Psoas muscle (tissue), 8 donors: Measurements from ENCODE around the gene ZBTB38. TPM values are rescaled to one million over a fixed set of nuclear protein-coding genes. Genes with fewer than 3 reads are reported as not detected.

Experiments
- ATAC-seq, 4 donors: fragments of 200-7000 bp; cut with Tn5 transposase; one replicate each; pipeline ENCODE4 v1.9.1; 2020; ENCODE audit warnings: moderate library complexity in 3 of 4, mild to moderate bottlenecking in 2 of 4
- DNase-seq, 2 donors: peaks; one replicate each; pipeline ENCODE4 v3.0.0-alpha.2; 2020
- H3K27ac ChIP-seq: fragments of 200-600 bp; one replicate; pipeline ENCODE4 v1.8.0; 2022
- H3K27me3 ChIP-seq, 3 donors: fragments of 200-600 bp in 1 of 3; one replicate each; pipeline versions ENCODE4 v1.6.1 to v1.8.0; 2013 to 2022; ENCODE audit warnings: low read length in 2 of 3, mild to moderate bottlenecking in 2 of 3, moderate library complexity in 1 of 3; ENCODE audit not compliant: insufficient read depth in 3 of 3
- H3K36me3 ChIP-seq, 2 donors: fragments of 200-600 bp in 1 of 2; one replicate each; pipeline versions ENCODE4 v1.6.1 to v1.8.0; 2013 to 2022; ENCODE audit warnings: low read depth in 1 of 2, mild to moderate bottlenecking in 1 of 2, moderate library complexity in 1 of 2; ENCODE audit not compliant: insufficient read depth in 1 of 2
- H3K4me1 ChIP-seq: fragments of 200-600 bp; one replicate; pipeline ENCODE4 v1.8.0; 2022
- H3K4me3 ChIP-seq: fragments of 200-600 bp; one replicate; pipeline ENCODE4 v1.8.0; 2022; ENCODE audit warnings: mild to moderate bottlenecking
- H3K9me3 ChIP-seq: fragments of 200-600 bp; one replicate; pipeline ENCODE4 v1.8.0; 2022
- WGBS, 3 donors: extraction: QIAGEN DNeasy Blood & Tissue Kit; methylation state at CpG; one replicate each; pipeline versions ENCODE4 v1.1.6 to v1.1.7; 2013; 5-methylcytosine and 5-hydroxymethylcytosine counted together
- intact Hi-C, 2 donors: fragments of 100-400 bp; cut with DNase I; formaldehyde crosslinking; loops; one replicate each; pipeline versions ENCODE4 v1.11.0 to v1.14.2; 2022
- polyA plus RNA-seq, 3 donors: library from polyadenylated mRNA; stranded (reverse); fragments of 200-250 nt; gene quantifications; one replicate each; pipeline ENCODE4 v1.2.3, GENCODE V29; 2013
- total RNA-seq, 4 donors: library from RNA; stranded (reverse); fragmentation: NEBNext Ultra II Directional in 2 of 4; extraction: Animal tissue kit (Norgen Biotek cat#: 25700) in 2 of 4; gene quantifications; one replicate each; pipeline versions ENCODE4 v1.2.1 to v1.2.4, GENCODE V29; 2021 to 2023
- TF ChIP-seq, protein P1 (sequence below): fragments of 200-600 bp; IDR thresholded peaks from one replicate; pipeline ENCODE4 v1.8.0; 2022; ENCODE audit warnings: antibody characterized with exemption
- donor health status: healthy with polysubstance abuse.
- donor health status: DM: no; HTN: no; CAD: no; lungs with moderate emphysema.
- donor health status: Bipolar disorder and iron deficiency.
- donor health status: healthy.
- donor health status: DM: yes; HTN: yes; CAD: no.
- donor health status: DM: no; HTN: no; CAD: no.
- donor health status: DM: no; HTN: no; CAD: no.
- donor health status: DM: yes; HTN: yes; CAD: no.

The ZBTB38 gene
- total and polyA plus RNA-seq, 7 donors: 24.2 to 212 (median 61.7) TPM

DNA sequence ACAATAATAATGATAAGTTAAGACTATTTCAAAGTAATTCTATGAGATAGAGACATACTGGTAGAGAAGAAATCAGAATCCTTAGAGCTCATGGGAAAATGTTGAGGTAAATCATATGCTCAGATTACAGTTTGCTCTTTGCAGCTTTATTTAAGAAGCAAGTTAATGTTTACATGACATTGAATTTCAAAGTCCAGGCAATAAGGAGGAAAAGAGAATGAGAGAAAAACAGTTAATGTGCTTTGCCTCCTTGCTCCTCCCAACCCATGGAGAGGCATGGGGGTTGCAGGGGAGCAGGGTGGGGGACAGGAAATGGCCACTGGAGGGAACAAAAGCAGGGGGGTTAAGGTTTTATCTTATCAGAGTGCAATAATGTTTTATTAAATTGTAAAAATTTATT, 42.2 kb upstream of the ZBTB38 start:
- Histone ChIP-seq H3K4me1 (no peaks in the 10 kb centered on the region), H3K4me3 (no peak overlapping the region), H3K36me3 (no peaks in the 10 kb centered on the region), H3K27ac (no peak overlapping the region), H3K9me3 (no peaks in the 10 kb centered on the region), H3K27me3 (no peaks in the 10 kb centered on the region)
- intact Hi-C loops: no loop called here
- DNase-seq (no peak), ATAC-seq (no peak)
- TF ChIP-seq, protein P1, sequence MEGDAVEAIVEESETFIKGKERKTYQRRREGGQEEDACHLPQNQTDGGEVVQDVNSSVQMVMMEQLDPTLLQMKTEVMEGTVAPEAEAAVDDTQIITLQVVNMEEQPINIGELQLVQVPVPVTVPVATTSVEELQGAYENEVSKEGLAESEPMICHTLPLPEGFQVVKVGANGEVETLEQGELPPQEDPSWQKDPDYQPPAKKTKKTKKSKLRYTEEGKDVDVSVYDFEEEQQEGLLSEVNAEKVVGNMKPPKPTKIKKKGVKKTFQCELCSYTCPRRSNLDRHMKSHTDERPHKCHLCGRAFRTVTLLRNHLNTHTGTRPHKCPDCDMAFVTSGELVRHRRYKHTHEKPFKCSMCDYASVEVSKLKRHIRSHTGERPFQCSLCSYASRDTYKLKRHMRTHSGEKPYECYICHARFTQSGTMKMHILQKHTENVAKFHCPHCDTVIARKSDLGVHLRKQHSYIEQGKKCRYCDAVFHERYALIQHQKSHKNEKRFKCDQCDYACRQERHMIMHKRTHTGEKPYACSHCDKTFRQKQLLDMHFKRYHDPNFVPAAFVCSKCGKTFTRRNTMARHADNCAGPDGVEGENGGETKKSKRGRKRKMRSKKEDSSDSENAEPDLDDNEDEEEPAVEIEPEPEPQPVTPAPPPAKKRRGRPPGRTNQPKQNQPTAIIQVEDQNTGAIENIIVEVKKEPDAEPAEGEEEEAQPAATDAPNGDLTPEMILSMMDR: no peak

DNA sequence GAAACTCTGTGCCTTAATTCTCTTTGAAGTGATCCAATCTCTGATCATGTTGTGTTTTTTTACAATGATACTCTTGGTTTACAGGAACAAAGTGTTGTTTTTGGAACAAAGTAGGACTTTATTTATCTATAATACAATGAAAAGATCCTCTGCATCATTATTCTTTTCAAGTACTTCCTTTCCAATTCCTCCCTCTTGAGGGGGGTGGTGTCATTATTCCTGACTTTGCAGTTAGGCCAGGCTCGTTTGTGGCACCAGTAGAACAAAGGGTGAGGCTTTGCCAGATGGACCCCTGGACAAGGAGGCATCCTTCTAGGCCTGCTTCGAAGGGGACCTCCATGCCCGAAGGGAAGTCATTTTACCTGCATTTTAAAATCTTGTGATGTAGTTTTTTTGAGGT, 41.7 kb upstream of the ZBTB38 start:
- Histone ChIP-seq H3K27me3 (no peaks in the 10 kb centered on the region), H3K9me3 (no peaks in the 10 kb centered on the region), H3K4me1 (no peaks in the 10 kb centered on the region), H3K4me3 (no peak overlapping the region), H3K36me3 (no peaks in the 10 kb centered on the region), H3K27ac (no peak overlapping the region)
- ATAC-seq (no peak), DNase-seq (no peak)
- intact Hi-C loops: no loop called here
- TF ChIP-seq, protein P1: no peak
- WGBS, 3 donors: 65 to 76% (median 74%) methylated on average over 3 of the region's 3 CpGs

DNA sequence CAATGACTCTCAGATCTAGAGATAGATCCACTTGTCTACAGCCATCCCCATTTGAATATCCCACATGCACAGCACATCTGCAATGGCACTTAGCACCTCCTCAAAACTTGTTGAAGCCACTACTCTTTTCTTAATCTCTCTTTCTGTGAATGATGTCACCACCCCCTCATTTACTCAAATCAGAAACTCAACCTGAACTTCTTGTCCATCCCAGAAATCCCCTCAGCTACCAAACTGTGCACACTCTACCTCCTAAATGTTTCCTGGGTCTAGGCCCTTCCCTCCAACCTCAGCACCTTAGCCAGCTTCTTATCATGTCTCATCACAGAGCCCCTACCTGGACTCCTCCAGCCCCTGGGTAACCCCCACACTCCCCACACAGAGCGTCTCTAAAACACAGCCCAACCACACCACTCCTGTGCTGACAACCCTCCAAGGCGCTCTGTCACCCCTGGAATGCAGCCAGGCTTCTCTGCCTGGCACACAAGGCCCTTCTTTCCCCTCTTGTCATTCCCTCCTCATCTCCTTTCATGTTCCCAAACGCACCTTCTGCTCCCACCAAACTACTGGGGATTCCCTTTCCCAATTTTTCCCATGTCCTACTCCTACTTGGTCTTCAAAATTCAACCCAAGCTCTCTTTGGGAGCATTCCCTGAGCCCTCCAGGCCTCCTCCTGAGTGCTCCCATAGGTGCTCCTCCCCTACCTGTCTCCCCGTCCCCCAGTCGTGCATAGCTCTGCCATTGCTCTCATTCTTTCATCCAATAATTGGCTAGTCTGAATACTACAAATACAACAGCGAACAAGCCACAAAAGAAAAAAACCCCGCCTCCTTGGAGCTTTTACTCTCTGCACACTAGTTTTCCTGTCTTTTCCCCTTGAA, 39.8 kb upstream of the ZBTB38 start:
- DNase-seq (no peak), ATAC-seq (no peak)
- 79 to 84% (median 79%) methylated on average over 7 of the region's 7 CpGs for WGBS, 3 donors
- Histone ChIP-seq H3K4me3 (no peak overlapping the region), H3K36me3 (no peaks in the 10 kb centered on the region), H3K9me3 (no peaks in the 10 kb centered on the region), H3K27me3 (no peaks in the 10 kb centered on the region), H3K4me1 (no peaks in the 10 kb centered on the region), H3K27ac (no peak overlapping the region)
- TF ChIP-seq, protein P1: no peak
- intact Hi-C loops: no loop called here

DNA sequence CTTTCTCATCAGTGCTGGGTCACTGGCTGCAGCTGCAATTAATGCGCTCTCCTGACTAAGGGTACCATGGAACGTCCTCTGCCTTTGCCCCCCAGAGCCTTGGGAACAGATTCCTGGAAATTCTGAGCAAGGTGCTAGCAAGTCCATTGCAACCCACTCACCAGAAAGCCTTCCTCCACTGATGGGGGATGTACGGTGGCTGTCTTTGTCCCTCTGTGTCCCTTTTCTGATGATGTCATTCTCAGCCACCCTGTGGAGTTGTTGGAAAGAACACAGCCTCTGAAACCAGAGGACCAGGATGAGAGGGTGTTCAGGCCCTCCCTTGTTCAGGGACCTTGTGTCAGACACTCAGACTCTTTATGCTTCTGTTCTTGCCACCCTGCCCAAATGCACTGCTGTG, 38.1 kb upstream of the ZBTB38 start:
- Histone ChIP-seq H3K36me3 (no peaks in the 10 kb centered on the region), H3K27me3 (no peaks in the 10 kb centered on the region), H3K4me1 (no peaks in the 10 kb centered on the region), H3K4me3 (no peak overlapping the region), H3K9me3 (no peaks in the 10 kb centered on the region), H3K27ac (no peak overlapping the region)
- intact Hi-C loops: no loop called here
- ATAC-seq (no peak), DNase-seq (no peak)
- 82 to 87% (median 84%) methylated on average over 3 of the region's 3 CpGs for WGBS, 3 donors
- TF ChIP-seq, protein P1: no peak
